K562 (cell line): ENCODE results near the gene ADGRA1. TPM values are rescaled to one million over a fixed set of nuclear protein-coding genes. Genes with fewer than 3 reads are reported as not detected.

Experiments used
- ATAC-seq: fragments of 200-7000 bp; cut with Tn5 transposase; 3 replicates; pipeline ENCODE4 v1.9.1; 2020; ENCODE audit warnings: moderate library complexity
- BruUV-seq: library from RNA; stranded (reverse); fragments of 400-500 nt; replicated peaks from 2 replicates; lab custom pipeline; 2021; lab: Mats Ljungman, UMichigan
- CTCF ChIA-PET: fragments of 300-600 bp; formaldehyde crosslinking; extraction: SDS; loops from one replicate; lab custom pipeline; 2021; ENCODE audit warnings: low intra/inter-chr PET ratio; lab: Yijun Ruan, JAX
- POLR2A ChIA-PET: fragments of 300-600, 350-650 bp; sonication (Branson Sonifier 250); formaldehyde crosslinking; extraction: SDS; loops from one replicate; lab custom pipeline; 2021; ENCODE audit warnings: antibody characterized with exemption, inconsistent platforms; lab: Yijun Ruan, JAX
- DNase-seq, 4 experiments: peaks; one replicate each; pipeline versions ENCODE4 v3.0.0 to v3.0.0-alpha.2; 2011 to 2018; ENCODE audit warnings: low spot score in 3 of 4, mixed read lengths in 3 of 4; ENCODE audit errors: extremely low read depth in 1 of 4
- FAIRE-seq: peaks from 2 replicates; lab custom pipeline; 2011; peaks lifted over from hg19 to GRCh38; lab: Jason Lieb, UNC
- H2AFZ ChIP-seq: 2 replicates; pipeline ENCODE4 v1.6.0; 2011; ENCODE audit warnings: low read depth, low read length, control low read depth, inconsistent platforms
- H3K27ac ChIP-seq: fragments of 200-600 bp; 3 replicates; pipeline ENCODE4 v1.8.0; 2011; ENCODE audit warnings: low read depth, mild to moderate bottlenecking, control low read depth, inconsistent platforms, low read length, moderate library complexity, mixed read lengths; ENCODE audit errors: extremely low read depth
- H3K27me3 ChIP-seq, 2 experiments: fragments of 300-600 bp in 1 of 2; 2 replicates in 1 of 2; 3 replicates in 1 of 2; pipeline versions ENCODE4 v1.6.0 to v1.8.0; 2011; ENCODE audit warnings: inconsistent platforms in 2 of 2, low read length in 2 of 2, mild to moderate bottlenecking in 1 of 2, mixed read lengths in 1 of 2, moderate library complexity in 1 of 2; ENCODE audit not compliant: control insufficient read depth in 2 of 2, insufficient read depth in 2 of 2
- H3K36me3 ChIP-seq: fragments of 300-600 bp; 3 replicates; pipeline ENCODE4 v1.8.0; 2011; ENCODE audit warnings: mild to moderate bottlenecking, low read length, inconsistent platforms; ENCODE audit not compliant: control insufficient read depth, insufficient read depth
- H3K4me1 ChIP-seq, 2 experiments: fragments of 200-600 bp in 1 of 2; replicated peaks in 1 of 2; 2 replicates in 1 of 2; 3 replicates in 1 of 2; pipeline versions ENCODE4 v1.5.1 to v1.8.0; 2011; ENCODE audit warnings: inconsistent platforms in 2 of 2, low read length in 2 of 2, mild to moderate bottlenecking in 1 of 2, mixed read lengths in 1 of 2, moderate library complexity in 1 of 2; ENCODE audit not compliant: control insufficient read depth in 2 of 2, insufficient read depth in 2 of 2
- H3K4me2 ChIP-seq: 2 replicates; pipeline ENCODE4 v1.6.1; 2011; ENCODE audit warnings: low read length, control low read depth, inconsistent platforms, mixed read lengths; ENCODE audit not compliant: insufficient read depth
- H3K4me3 ChIP-seq: fragments of 200-600 bp; sonication (generic), shearing (Covaris generic); 2 replicates; pipeline ENCODE4 v1.5.1; 2016; ENCODE audit warnings: control low read depth, inconsistent platforms
- H3K79me2 ChIP-seq: fragments of 200-600 bp; 3 replicates; pipeline ENCODE4 v1.8.0; 2011; ENCODE audit warnings: low read length, inconsistent platforms; ENCODE audit not compliant: control insufficient read depth, insufficient read depth
- H3K9ac ChIP-seq, 2 experiments: 2 replicates each; pipeline versions ENCODE4 v1.6.0 to v1.6.1; 2011; ENCODE audit warnings: low read depth in 2 of 2, low read length in 2 of 2, control low read depth in 1 of 2, inconsistent platforms in 1 of 2, mild to moderate bottlenecking in 1 of 2, mixed read lengths in 1 of 2; ENCODE audit not compliant: insufficient read depth in 1 of 2
- H3K9me1 ChIP-seq: one replicate; pipeline ENCODE4 v1.6.0; 2011; ENCODE audit warnings: inconsistent platforms, mild to moderate bottlenecking, low read length, moderate library complexity; ENCODE audit not compliant: control insufficient read depth, insufficient read depth
- H3K9me3 ChIP-seq: replicated peaks from 2 replicates; pipeline ENCODE4 v1.5.1; 2011; ENCODE audit warnings: low read depth, low read length, inconsistent platforms; ENCODE audit not compliant: control insufficient read depth, insufficient read depth
- H4K20me1 ChIP-seq: replicated peaks from 2 replicates; pipeline ENCODE4 v1.6.1; 2011; ENCODE audit warnings: low read length, inconsistent platforms, mixed read lengths; ENCODE audit not compliant: control insufficient read depth, insufficient read depth
- ATF4 ChIP-seq: fragments of 450-650 bp; formaldehyde crosslinking; IDR thresholded peaks from 2 replicates; pipeline ENCODE4 v1.4.0; 2022; ENCODE audit warnings: mild to moderate bottlenecking, moderate library complexity
- CHAMP1 ChIP-seq: fragments of 450-650 bp; IDR thresholded peaks from 2 replicates; pipeline ENCODE4 v1.6.1; 2016; ENCODE audit warnings: mild to moderate bottlenecking
- CREB3L1 ChIP-seq: fragments of 450-650 bp; IDR thresholded peaks from 2 replicates; pipeline ENCODE4 v1.6.1; 2014; ENCODE audit warnings: low read depth, mild to moderate bottlenecking, moderate library complexity, borderline replicate concordance
- CUX1 ChIP-seq: fragments of 200-800 bp; sonication (Bioruptor generic); IDR thresholded peaks from 2 replicates; pipeline ENCODE4 v1.6.1; 2016; ENCODE audit warnings: missing genetic modification characterization, missing compliant biosample characterization
- DPF2 ChIP-seq: fragments of 450-650 bp; IDR thresholded peaks from 2 replicates; pipeline ENCODE4 v1.6.1; 2016
- JUNB ChIP-seq: fragments of 450-650 bp; formaldehyde crosslinking; conservative IDR thresholded peaks from 2 replicates; pipeline ENCODE4 v1.4.0; 2020; ENCODE audit warnings: mild to moderate bottlenecking
- TEAD4 ChIP-seq, 2 experiments: sonication (generic) in 1 of 2; formaldehyde crosslinking in 1 of 2; IDR thresholded peaks; 2 replicates each; pipeline versions ENCODE4 v1.6.1 to v1.8.0; 2012 to 2022; ENCODE audit warnings: borderline replicate concordance in 1 of 2, inconsistent platforms in 1 of 2, low read length in 1 of 2, mild to moderate bottlenecking in 1 of 2, missing genetic modification reagents in 1 of 2
- ZNF311 ChIP-seq: fragments of 250-450 bp; sonication (Bioruptor Pico); IDR thresholded peaks from 2 replicates; pipeline ENCODE4 v1.4.0; 2020; ENCODE audit warnings: mild to moderate bottlenecking, moderate library complexity
- WGBS: fragments of 100-300 bp; shearing (Covaris generic); methylation state at CpG from one replicate; pipeline ENCODE4 v1.1.6; 2016; ENCODE audit warnings: low coverage, mixed read lengths; ENCODE audit not compliant: insufficient coverage; ENCODE audit errors: missing lambda C conversion rate; 5-methylcytosine and 5-hydroxymethylcytosine counted together
- in situ Hi-C: fragments of 300-500 bp; cut with MboI; formaldehyde crosslinking; loops from 4 replicates; pipeline ENCODE4 v1.15.0; 2018; ENCODE audit warnings: inconsistent platforms, mixed read lengths
- intact Hi-C: fragments of 100-400 bp; cut with micrococcal nuclease; formaldehyde crosslinking; loops from 2 replicates; pipeline ENCODE4 v1.14.2; 2022
- polyA plus RNA-seq, 8 experiments: library from polyadenylated mRNA; depleted of rRNA in 4 of 8; stranded (reverse) in 5 of 8; unstranded in 3 of 8; fragments of >200 nt; fragmentation: Nextera tagmentation in 2 of 8; fragmentation: Illumina TruSeq in 1 of 8; extraction: Ambion mirVana in 2 of 8; extraction: Trizol in 1 of 8; gene quantifications; 2 replicates each; pipeline versions ENCODE4 v1.2.1 to v1.2.3, GENCODE V29; 2011 to 2014; ENCODE audit warnings: inconsistent platforms in 1 of 8, missing spikeins in 1 of 8
- total RNA-seq, 7 experiments: library from RNA; depleted of rRNA in 6 of 7; stranded (reverse); fragments of >200 nt in 6 of 7; fragmentation: Illumina TruSeq in 2 of 7; extraction: Trizol in 2 of 7; gene quantifications; 2 replicates each; pipeline versions ENCODE4 v1.2.1 to v1.2.3, GENCODE V29; 2011 to 2021; ENCODE audit warnings: low replicate concordance in 1 of 7

ADGRA1 gene
- total and polyA plus RNA-seq, 9 of the 15 experiments (the other 6 are each of a cell fraction or from before 2014, with no cell fraction given) = not detected

GRCh38 chr10:133102415-133103095 is 14.8 kb downstream of the ADGRA1 start (continued):
- no peak for TF ChIP-seq CUX1 (CRISPR knock-in tag)

- H3K4me3 ChIP-seq = no peak overlapping the region
- no TSS peak for BruUV-seq
- no peak for ATAC-seq
- 0% methylated on average over 3 of the region's 24 CpGs for WGBS
- no peak for FAIRE-seq
- ChIA-PET POLR2A (no interaction called here), CTCF (no interaction called here)
- TF ChIP-seq ATF4 (CRISPR knock-in tag) (no peak), JUNB (CRISPR knock-in tag) (no peak), CHAMP1 (no peak), CREB3L1 (no peak), DPF2 (no peak), ZNF311 (CRISPR knock-in tag) (no peak), TEAD4 (IDR thresholded peaks at IDR 0.05; ENCODE audit: low read length) (no peak), TEAD4 (CRISPR knock-in tag; IDR thresholded peaks at IDR 0.05; ENCODE audit: borderline replicate concordance) (no peak)
- no peaks in the 10 kb centered on the region for H3K9me3 ChIP-seq
- no peak overlapping the region for H3K9ac ChIP-seq
- H3K27ac ChIP-seq = no peak overlapping the region
- no peaks in the 10 kb centered on the region for H3K36me3 ChIP-seq
- H3K27me3 ChIP-seq = peaks cover 7 to 61% of the 10 kb centered on the region in 2 experiments; a peak in 3 of 5 replicates
- in situ Hi-C loops = loop anchor here (25.0 kb wide), 1 partner anchor 441 kb away; no protein-coding TSS in a partner anchor
- DNase-seq = no peak
- intact Hi-C loops = no loop called here
- H3K9me1 ChIP-seq = no peaks in the 10 kb centered on the region
- peaks cover 0 to 52% of the 10 kb centered on the region in 2 experiments; a peak in 2 of 5 replicates for H3K4me1 ChIP-seq
- H4K20me1 ChIP-seq = no peaks in the 10 kb centered on the region
- no peak overlapping the region for H3K4me2 ChIP-seq
- no peak overlapping the region for H2AFZ ChIP-seq
- no peaks in the 10 kb centered on the region for H3K79me2 ChIP-seq
These were observed 15.7 kb downstream of the ADGRA1 start for GRCh38 chr10:133103311-133103910.
